Smooth muscle cell (in vitro differentiated cells): ENCODE measurements around the gene MICAL3. TPM values are rescaled to one million over a fixed set of nuclear protein-coding genes. Genes with fewer than 3 reads are reported as not detected.
"Not testable (repeated sequence)": the region's sequence is repeated elsewhere in the genome, so short reads cannot be mapped to it uniquely, and the experiment has no call there.

Experiments used
- DNase-seq: peaks from one replicate; lab custom pipeline; 2025; ENCODE audit not compliant: unreplicated experiment; lab: John Stamatoyannopoulos, UW
- H2AFZ ChIP-seq: fragments of 200-600 bp; sonication (generic); 2 replicates; pipeline ENCODE4 v1.6.0; 2016; ENCODE audit warnings: antibody characterized with exemption, low read depth, mild to moderate bottlenecking
- H3F3A ChIP-seq: fragments of 200-600 bp; sonication (generic); 2 replicates; pipeline ENCODE4 v1.6.0; 2017; ENCODE audit warnings: antibody characterized with exemption, low read depth
- H3K27ac ChIP-seq: fragments of 200-600 bp; sonication (generic); 2 replicates; pipeline ENCODE4 v1.5.1; 2016; ENCODE audit warnings: low read depth, mild to moderate bottlenecking
- H3K27me3 ChIP-seq: fragments of 200-600 bp; sonication (generic); 2 replicates; pipeline ENCODE4 v1.6.1; 2016; ENCODE audit warnings: low read depth, mild to moderate bottlenecking
- H3K36me3 ChIP-seq: fragments of 200-600 bp; sonication (generic); 2 replicates; pipeline ENCODE4 v1.5.1; 2016; ENCODE audit warnings: low read depth
- H3K4me1 ChIP-seq: fragments of 200-600 bp; sonication (generic); 2 replicates; pipeline ENCODE4 v1.5.1; 2016; ENCODE audit warnings: low read depth
- H3K4me2 ChIP-seq: fragments of 200-600 bp; sonication (generic); 2 replicates; pipeline ENCODE4 v1.6.0; 2016; ENCODE audit warnings: mild to moderate bottlenecking
- H3K4me3 ChIP-seq: fragments of 200-600 bp; sonication (generic); 2 replicates; pipeline ENCODE4 v1.5.1; 2016; ENCODE audit warnings: mild to moderate bottlenecking
- H3K79me2 ChIP-seq: fragments of 200-600 bp; sonication (generic); 2 replicates; pipeline ENCODE4 v1.6.0; 2016; ENCODE audit warnings: low read depth, mild to moderate bottlenecking
- H3K9ac ChIP-seq: fragments of 200-600 bp; sonication (generic); 2 replicates; pipeline ENCODE4 v1.6.0; 2016; ENCODE audit warnings: low read depth
- H3K9me3 ChIP-seq: fragments of 200-600 bp; sonication (generic); replicated peaks from 2 replicates; pipeline ENCODE4 v1.5.1; 2016; ENCODE audit warnings: low read depth
- H4K20me1 ChIP-seq: fragments of 200-600 bp; sonication (generic); 2 replicates; pipeline ENCODE4 v1.6.0; 2016; ENCODE audit warnings: low read depth
- WGBS: methylation state at CpG from one replicate; pipeline ENCODE4 v1.1.7; 2016; ENCODE audit warnings: low lambda C conversion rate; 5-methylcytosine and 5-hydroxymethylcytosine counted together
- polyA plus RNA-seq: library from polyadenylated mRNA; unstranded; fragments of >200 nt; fragmentation: Nextera tagmentation; extraction: Ambion mirVana; gene quantifications from 2 replicates; pipeline ENCODE4 v1.2.1, GENCODE V29; 2016
- total RNA-seq: library from RNA; depleted of rRNA; stranded (reverse); fragments of >200 nt; gene quantifications from 2 replicates; pipeline ENCODE4 v1.2.3, GENCODE V29; 2014
- TF ChIP-seq, protein P1 (sequence below): fragments of 200-600 bp; sonication (generic); IDR thresholded peaks from 2 replicates; pipeline ENCODE4 v1.5.1; 2017; ENCODE audit warnings: borderline replicate concordance, mild to moderate bottlenecking, antibody characterized with exemption; ENCODE audit not compliant: insufficient read depth, poor library complexity, severe bottlenecking

Gene MICAL3
- total and polyA plus RNA-seq, 2 experiments from 2014 or later = 3.1 to 28.6 TPM

DNA sequence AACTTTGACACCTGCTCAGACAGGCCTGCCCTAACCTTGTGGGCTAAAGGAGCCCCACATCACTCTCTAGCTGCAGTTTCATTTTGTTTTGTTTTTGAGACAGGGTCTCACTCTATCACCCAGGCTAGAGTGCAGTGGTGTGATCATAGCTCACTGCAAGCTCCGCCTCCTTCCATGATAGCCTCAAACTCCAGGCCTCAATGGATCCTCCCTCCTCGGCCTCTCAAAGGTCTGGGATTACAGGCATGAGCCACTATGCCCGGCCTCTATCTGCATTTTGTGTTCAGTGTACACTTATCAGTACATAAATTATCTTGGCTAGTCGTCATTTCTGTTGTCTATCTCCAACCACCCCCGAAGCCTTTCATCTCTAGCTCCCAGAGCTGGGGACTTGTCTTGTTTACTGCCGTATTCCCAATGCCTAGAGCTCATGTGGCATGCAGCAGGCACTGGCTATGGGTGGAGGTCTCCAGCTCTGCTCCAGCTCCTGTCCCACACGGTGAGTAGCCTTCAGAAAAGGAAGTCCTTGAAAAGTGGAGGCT lies 31.3 kb upstream of the MICAL3 start:
- Histone ChIP-seq H4K20me1 (no peaks in the 10 kb centered on the region), H3K4me1 (peaks cover 4% of the 10 kb centered on the region), H3K9ac (no peak overlapping the region), H3K27me3 (no peaks in the 10 kb centered on the region), H3F3A (no peaks in the 10 kb centered on the region), H3K4me3 (no peak overlapping the region), H3K79me2 (no peaks in the 10 kb centered on the region), H3K4me2 (no peak overlapping the region), H3K9me3 (no peaks in the 10 kb centered on the region), H3K36me3 (no peaks in the 10 kb centered on the region), H3K27ac (peak overlapping the region; percentile 90), H2AFZ (peak overlapping the region; percentile 6)
- 35% methylated on average over 7 of the region's 7 CpGs for WGBS
- DNase-seq = no peak
- TF ChIP-seq, protein P1, sequence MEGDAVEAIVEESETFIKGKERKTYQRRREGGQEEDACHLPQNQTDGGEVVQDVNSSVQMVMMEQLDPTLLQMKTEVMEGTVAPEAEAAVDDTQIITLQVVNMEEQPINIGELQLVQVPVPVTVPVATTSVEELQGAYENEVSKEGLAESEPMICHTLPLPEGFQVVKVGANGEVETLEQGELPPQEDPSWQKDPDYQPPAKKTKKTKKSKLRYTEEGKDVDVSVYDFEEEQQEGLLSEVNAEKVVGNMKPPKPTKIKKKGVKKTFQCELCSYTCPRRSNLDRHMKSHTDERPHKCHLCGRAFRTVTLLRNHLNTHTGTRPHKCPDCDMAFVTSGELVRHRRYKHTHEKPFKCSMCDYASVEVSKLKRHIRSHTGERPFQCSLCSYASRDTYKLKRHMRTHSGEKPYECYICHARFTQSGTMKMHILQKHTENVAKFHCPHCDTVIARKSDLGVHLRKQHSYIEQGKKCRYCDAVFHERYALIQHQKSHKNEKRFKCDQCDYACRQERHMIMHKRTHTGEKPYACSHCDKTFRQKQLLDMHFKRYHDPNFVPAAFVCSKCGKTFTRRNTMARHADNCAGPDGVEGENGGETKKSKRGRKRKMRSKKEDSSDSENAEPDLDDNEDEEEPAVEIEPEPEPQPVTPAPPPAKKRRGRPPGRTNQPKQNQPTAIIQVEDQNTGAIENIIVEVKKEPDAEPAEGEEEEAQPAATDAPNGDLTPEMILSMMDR = no peak

DNA sequence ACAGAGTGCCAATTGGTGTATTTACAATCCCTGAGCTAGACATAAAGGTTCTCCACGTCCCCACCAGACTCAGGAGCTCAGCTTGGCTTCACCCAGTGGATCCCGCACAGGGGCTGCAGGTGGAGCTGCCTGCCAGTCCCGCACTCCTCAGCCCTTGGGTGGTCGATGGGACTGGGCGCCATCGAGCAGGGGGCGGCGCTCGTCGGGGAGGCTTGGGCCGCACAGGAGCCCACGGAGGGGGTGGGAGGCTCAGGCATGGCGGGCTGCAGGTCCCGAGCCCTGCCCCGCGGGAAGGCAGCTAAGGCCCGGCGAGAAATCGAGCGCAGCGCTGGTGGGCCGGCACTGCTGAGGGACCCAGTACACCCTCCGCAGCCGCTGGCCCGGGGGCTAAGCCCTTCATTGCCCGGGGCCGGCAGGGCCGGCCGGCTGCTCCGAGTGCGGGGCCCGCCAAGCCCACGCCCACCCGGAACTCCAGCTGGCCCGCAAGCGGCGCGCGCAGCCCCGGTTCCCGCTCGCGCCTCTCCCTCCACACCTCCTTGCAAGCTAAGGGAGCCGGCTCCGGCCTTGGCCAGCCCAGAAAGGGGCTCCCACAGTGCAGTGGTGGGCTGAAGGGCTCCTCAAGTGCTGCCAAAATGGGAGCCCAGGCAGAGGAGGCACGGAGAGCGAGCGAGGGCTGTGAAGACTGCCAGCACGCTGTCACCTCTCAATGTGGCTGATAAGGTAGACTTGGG lies 29.0 kb upstream of the MICAL3 start:
- H3K27me3 ChIP-seq, H3K79me2 ChIP-seq: not testable (repeated sequence)
- WGBS = 96% methylated on average over 38 of the region's 49 CpGs

DNA sequence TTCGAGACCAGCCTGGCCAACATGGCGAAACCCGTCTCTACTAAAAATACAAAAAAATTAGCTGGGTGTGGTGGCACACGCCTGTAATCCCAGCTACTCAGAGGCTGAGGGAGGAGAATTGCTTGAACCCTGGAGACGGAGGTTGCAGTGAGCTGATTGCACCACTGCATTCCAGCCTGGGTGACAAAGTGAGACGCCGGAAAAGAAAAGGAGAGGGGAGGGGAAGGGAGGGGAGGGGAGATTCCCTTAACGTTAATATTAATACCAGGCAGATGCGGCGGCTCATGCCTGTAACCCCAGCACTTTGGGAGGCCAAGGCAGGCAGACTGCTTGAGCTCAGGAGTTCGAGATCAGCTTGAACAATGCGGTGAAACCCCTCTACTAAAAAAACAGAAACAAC lies 26.8 kb upstream of the MICAL3 start:
- H3K36me3 ChIP-seq = not testable (repeated sequence)

More for the DNA sequence above, 29.0 kb upstream of the MICAL3 start:
- H3K4me1 ChIP-seq, H2AFZ ChIP-seq, H3F3A ChIP-seq, DNase-seq, H3K9me3 ChIP-seq, H3K27ac ChIP-seq, H3K9ac ChIP-seq, H3K4me2 ChIP-seq, H4K20me1 ChIP-seq, H3K36me3 ChIP-seq, H3K4me3 ChIP-seq: not testable (repeated sequence)

DNA sequence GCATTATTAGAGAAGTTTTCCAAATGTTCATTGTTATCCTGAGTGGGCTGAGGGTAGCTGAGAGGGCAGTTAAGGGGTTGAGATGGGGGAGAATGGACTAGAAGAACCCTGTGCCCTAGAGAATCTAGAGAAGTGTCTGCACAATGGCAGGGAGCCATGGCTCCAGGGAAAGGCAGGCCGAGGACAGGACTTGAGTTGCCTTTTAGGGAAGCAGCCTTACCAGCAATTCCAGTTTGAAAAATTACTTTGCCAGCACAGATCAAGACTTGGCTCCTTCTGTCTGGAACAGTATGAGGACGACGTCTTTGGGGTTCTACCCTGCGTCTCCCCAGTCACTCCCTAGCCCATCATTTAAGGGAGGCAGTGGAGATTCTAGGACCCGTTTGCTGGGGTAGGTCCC lies 25.7 kb upstream of the MICAL3 start:
- Histone ChIP-seq H4K20me1 (no peaks in the 10 kb centered on the region), H3K79me2 (no peaks in the 10 kb centered on the region), H3K36me3 (no peaks in the 10 kb centered on the region), H3K4me2 (no peak overlapping the region), H3K9ac (no peak overlapping the region), H3K27ac (no peak overlapping the region), H3K9me3 (no peaks in the 10 kb centered on the region), H3K4me1 (no peaks in the 10 kb centered on the region), H3K4me3 (no peak overlapping the region), H2AFZ (peak overlapping the region; percentile 2), H3K27me3 (no peaks in the 10 kb centered on the region), H3F3A (no peaks in the 10 kb centered on the region)
- TF ChIP-seq, protein P1 = no peak
- 68% methylated on average over 5 of the region's 5 CpGs for WGBS
- no peak for DNase-seq

More for the DNA sequence above, 26.8 kb upstream of the MICAL3 start:
- WGBS = 84% methylated on average over 10 of the region's 12 CpGs
- H3K9me3 ChIP-seq, H3K27ac ChIP-seq, H4K20me1 ChIP-seq, H3K9ac ChIP-seq, H3K4me3 ChIP-seq, H2AFZ ChIP-seq, H3F3A ChIP-seq, H3K79me2 ChIP-seq, H3K27me3 ChIP-seq, DNase-seq, H3K4me1 ChIP-seq, H3K4me2 ChIP-seq: not testable (repeated sequence)
